HUES64 (cell line): ENCODE data around the gene PLBD2.

ENCODE experiments used
- H3K27ac ChIP-seq: 2 replicates; pipeline ENCODE4 v1.7.0; 2013; ENCODE audit warnings: low read depth, low read length, inconsistent platforms
- H3K27me3 ChIP-seq: 2 replicates; pipeline ENCODE4 v1.6.1; 2013; ENCODE audit warnings: mild to moderate bottlenecking, low read length; ENCODE audit not compliant: insufficient read depth
- H3K36me3 ChIP-seq: 2 replicates; pipeline ENCODE4 v1.6.1; 2013; ENCODE audit warnings: mild to moderate bottlenecking, low read length; ENCODE audit not compliant: insufficient read depth
- H3K4me1 ChIP-seq: 2 replicates; pipeline ENCODE4 v1.6.1; 2013; ENCODE audit warnings: mild to moderate bottlenecking, low read length, moderate library complexity; ENCODE audit not compliant: insufficient read depth
- H3K4me3 ChIP-seq: 2 replicates; pipeline ENCODE4 v1.5.1; 2013; ENCODE audit warnings: mild to moderate bottlenecking, low read length, moderate library complexity
- H3K9ac ChIP-seq: 2 replicates; pipeline ENCODE4 v1.6.1; 2013; ENCODE audit warnings: mild to moderate bottlenecking, low read depth, low read length
- H3K9me3 ChIP-seq: 2 replicates; pipeline ENCODE4 v1.6.1; 2013; ENCODE audit warnings: low read depth, low read length; ENCODE audit not compliant: insufficient read depth
- WGBS: fragments of 150-250, 120-280 bp; methylation state at CpG from one replicate; pipeline ENCODE4 v1.1.7; 2013; ENCODE audit warnings: missing lambda C conversion rate; 5-methylcytosine and 5-hydroxymethylcytosine counted together

Gene PLBD2

DNA sequence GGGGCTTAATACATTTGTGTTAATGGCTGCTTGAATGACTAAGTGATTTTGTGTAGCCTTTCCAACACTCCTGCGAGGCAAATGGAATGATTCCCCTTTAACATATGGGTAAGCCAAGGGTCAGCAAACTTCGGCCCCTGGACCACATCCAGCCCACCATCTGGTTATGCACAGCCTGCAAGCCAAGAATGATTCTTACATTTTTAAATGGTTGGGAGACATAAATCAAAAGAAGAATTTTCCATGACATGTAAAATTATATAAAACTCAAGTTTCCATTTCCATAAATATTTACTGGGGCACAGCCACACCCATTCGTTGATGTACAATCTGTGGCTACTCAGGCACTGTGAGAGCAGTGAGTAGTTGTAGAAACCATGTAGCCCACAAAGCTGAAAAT lies 32.5 kb upstream of the PLBD2 start:
- no peak overlapping the region for H3K27ac ChIP-seq
- 87% methylated on average over 3 of the region's 3 CpGs for WGBS
- H3K4me3 ChIP-seq = no peak overlapping the region
- no peaks in the 10 kb centered on the region for H3K27me3 ChIP-seq
- H3K4me1 ChIP-seq = no peaks in the 10 kb centered on the region
- no peaks in the 10 kb centered on the region for H3K9me3 ChIP-seq
- no peaks in the 10 kb centered on the region for H3K36me3 ChIP-seq
- H3K9ac ChIP-seq = no peak overlapping the region

DNA sequence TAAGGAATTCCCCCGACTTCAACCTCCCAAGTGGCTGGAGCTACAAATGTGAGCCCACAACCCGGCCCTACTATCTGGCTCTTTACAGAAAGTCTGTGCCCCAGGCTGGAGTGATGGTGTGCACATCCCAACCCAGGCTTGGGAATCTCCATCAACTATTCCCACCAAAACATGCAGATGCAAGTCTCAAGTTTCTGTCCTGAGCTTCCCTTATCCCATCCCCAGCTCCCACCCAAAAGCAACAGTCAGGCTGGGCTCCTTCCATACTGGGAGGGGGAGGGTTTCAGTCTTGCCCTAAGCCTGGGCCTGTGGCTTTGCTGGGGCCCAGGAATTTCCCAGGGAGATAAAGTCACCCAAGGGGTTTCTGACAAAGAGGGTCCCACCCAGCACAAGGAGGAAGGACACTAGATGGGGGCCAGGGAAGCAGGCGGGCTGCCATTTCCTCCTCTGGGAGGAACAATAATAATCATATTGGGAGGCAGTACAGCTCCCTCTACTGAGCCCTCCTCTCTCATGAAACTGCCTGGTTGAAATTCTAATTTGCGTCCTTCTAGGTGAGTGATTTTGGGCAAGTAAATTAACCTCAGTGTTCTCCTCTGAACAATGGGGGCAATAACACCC lies 31.5 kb upstream of the PLBD2 start:
- no peaks in the 10 kb centered on the region for H3K9me3 ChIP-seq
- H3K4me3 ChIP-seq = no peak overlapping the region
- WGBS = 84% methylated on average over 4 of the region's 4 CpGs
- no peaks in the 10 kb centered on the region for H3K27me3 ChIP-seq
- no peaks in the 10 kb centered on the region for H3K4me1 ChIP-seq
- H3K27ac ChIP-seq = no peak overlapping the region
- H3K36me3 ChIP-seq = peaks cover under 1% of the 10 kb centered on the region; the same call in 1 of the 2 replicates
- H3K9ac ChIP-seq = no peak overlapping the region

DNA sequence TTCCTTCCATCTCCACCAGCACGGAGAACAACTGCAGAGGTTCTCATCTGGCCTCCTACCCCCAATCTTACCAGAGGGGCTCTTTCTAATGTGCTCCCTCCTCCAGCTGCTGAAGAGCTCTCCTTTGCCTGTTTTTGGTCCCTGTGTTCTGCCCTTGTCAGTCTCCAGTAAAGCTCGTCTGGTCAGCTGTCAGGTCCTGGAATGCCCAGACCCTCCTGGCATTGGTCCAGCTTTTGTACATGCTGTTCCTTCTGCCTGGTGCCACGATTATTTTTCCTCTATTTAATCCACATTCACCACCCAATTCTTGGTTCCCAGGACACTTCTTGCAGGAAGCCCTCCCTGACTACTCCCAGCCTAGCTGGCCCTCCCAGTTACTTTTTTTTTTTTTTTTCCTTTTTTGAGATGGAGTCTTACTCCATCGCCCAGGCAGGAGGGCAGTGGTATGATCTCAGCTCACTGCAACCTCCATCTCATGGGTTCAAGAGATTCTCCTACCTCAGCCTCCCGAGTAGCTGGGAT lies 30.0 kb upstream of the PLBD2 start:
- Histone ChIP-seq H3K36me3 (peaks cover 9% of the 10 kb centered on the region; the same call in 1 of the 2 replicates), H3K27me3 (no peaks in the 10 kb centered on the region), H3K27ac (no peak overlapping the region), H3K4me1 (no peaks in the 10 kb centered on the region), H3K9ac (no peak overlapping the region), H3K9me3 (no peaks in the 10 kb centered on the region), H3K4me3 (no peak overlapping the region)
- WGBS = 85% methylated on average over 5 of the region's 5 CpGs

DNA sequence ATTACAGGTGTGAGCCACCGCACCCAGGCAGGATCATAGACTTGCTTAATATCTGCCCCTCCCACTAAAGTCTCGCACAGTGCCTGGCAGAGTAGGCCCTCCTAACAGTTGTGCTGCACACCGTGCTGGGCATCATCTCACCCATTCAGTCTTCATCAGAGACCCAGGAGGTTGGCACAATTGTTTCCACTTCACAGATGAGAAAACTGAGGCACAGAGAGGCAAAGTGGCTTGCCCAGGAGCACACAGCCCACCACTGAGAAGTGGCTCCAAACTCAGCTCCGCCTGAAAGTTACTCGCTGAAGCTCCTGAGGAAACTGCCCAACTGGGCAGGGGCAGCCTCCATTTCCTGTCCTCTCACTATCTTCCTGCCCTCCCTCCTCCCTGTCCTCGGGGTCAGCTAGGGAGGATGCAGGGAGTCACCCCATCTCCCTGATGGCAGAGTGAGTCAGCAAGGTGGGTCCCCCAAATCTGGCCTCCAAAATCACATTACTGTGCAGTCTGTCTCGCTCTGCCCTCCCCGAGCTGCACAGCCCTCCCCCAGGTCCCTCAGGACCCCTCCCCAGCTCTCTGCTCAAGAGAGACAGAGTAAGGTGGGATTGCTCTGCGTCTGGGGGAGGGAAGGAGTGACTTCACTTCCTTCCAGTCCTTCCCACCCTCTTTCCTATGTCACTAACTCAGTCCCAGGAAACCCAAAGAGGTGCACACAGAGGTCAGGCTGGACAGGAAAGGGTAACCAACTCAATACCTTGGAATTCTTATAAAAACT lies 29.2 kb upstream of the PLBD2 start:
- H3K36me3 ChIP-seq = peaks cover 9% of the 10 kb centered on the region; the same call in 1 of the 2 replicates

DNA sequence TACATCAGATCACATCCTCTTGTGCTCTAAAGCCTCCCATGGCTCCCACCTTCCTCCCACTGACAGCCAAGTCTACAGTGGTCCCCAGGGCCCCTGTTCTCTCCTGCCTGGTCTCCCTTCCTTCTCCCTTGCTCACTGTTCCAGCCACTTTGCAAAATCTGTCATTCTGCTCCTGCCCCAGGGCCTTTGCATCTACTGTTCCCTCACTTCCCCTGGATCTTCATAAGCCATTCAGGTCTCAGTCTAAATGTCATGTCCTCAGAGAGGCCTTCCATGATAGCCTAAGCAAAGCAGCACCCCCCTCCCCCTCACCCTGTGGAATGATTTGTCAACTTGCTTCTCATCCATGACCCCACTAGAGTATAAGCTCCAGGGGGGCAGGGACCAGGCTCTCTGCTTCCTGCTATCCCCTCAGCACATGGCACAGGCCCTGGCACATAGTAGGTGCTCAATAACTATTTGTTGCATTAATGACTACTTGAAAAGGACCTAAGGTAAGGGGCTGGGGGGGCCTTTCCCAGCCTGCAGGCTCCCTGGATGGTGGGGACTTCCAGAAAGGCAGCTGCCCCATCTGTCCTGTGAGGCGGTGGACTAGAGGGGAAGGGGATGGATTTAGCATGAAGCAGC lies 28.5 kb upstream of the PLBD2 start:
- 92% methylated on average over 1 of the region's 1 CpG for WGBS
- Histone ChIP-seq H3K4me3 (no peak overlapping the region), H3K36me3 (peaks cover 9% of the 10 kb centered on the region; the same call in 1 of the 2 replicates), H3K27ac (no peak overlapping the region), H3K9ac (no peak overlapping the region), H3K4me1 (no peaks in the 10 kb centered on the region), H3K9me3 (no peaks in the 10 kb centered on the region), H3K27me3 (peaks cover 11% of the 10 kb centered on the region)

More for the DNA sequence above, 29.2 kb upstream of the PLBD2 start:
- Histone ChIP-seq H3K27ac (no peak overlapping the region), H3K4me1 (no peaks in the 10 kb centered on the region), H3K27me3 (peaks cover 5% of the 10 kb centered on the region), H3K4me3 (no peak overlapping the region), H3K9me3 (no peaks in the 10 kb centered on the region), H3K9ac (no peak overlapping the region)
- 95% methylated on average over 8 of the region's 9 CpGs for WGBS

DNA sequence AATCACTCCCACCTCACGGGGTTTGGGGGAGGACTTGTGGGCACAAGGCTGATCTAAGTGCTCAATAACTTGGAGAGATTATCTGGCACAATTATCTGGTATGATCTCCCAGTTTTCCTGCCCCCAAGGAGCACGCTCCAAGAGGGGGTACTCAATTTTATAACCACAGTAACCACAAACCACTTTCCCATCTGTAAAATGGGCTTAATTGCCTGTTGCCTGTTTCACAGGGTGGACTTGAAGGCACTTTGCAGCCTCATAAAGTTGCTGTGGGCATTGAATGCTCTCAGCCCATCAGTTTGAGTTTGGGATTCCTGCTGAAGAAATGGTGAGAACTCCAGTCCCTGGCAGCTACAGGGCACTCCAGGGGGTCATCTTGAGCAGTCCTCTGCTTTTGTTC lies 27.9 kb upstream of the PLBD2 start:
- Histone ChIP-seq H3K27ac (no peak overlapping the region), H3K9me3 (no peaks in the 10 kb centered on the region), H3K4me1 (no peaks in the 10 kb centered on the region), H3K27me3 (peaks cover 11% of the 10 kb centered on the region), H3K36me3 (peaks cover 9% of the 10 kb centered on the region; the same call in 1 of the 2 replicates), H3K4me3 (no peak overlapping the region), H3K9ac (no peak overlapping the region)
- WGBS = 92% methylated on average over 2 of the region's 2 CpGs

DNA sequence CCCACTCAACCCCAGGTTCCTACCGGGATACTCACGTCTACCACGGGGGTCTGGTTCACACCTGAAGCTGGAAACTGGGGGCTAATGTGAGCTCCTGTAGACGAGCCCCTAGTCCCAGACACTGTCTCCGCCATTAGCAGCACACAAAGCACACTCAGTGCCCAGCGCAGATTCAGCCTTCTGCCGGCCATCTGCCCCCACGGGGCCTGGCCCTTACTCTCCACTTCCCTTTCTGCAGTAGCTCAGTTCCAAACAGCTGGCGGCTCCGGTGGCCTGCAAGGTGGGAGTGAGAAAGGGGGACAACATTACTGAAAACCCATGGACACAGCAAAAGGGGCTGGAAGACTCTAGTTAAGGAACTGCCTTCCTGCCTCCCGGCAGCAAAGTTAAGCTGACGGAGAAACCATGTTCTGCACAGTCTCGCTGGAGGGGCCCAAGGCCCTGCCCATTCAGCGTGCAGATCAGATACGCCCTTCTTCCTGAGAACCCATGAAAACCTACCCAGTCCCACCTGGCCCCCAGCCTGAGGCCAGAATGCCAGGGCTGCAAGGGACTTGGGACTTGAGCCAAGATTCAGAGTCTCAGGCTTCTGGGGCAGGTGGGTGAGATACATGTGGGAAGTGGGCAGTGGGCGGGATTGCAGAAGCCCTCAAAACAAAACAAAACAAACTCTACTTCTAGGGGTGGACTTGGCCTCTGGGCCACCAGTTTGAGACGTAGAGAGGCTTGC lies 25.5 kb upstream of the PLBD2 start:
- Histone ChIP-seq H3K9ac (no peak overlapping the region), H3K27me3 (peaks cover 11% of the 10 kb centered on the region), H3K4me3 (no peak overlapping the region)

DNA sequence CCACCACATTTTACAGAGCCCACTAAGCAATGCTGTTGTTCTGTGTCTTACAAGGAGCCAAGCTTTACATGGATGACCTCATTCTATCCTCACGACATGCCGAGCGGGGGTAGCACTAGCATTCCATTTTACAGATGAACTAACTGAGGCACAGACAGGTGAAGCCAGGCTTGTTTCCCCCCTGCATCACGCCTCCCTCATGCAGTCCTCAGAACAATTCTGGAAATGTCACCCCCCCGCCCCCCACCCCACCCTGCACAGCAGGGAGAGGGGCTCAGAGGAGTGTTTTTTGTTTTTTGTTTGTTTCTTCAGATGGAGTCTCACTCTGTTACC lies 25.0 kb upstream of the PLBD2 start:
- WGBS = 80% methylated on average over 4 of the region's 5 CpGs
- H3K27me3 ChIP-seq = peaks cover 11% of the 10 kb centered on the region
- H3K9ac ChIP-seq = no peak overlapping the region
- H3K4me3 ChIP-seq = no peak overlapping the region
- H3K36me3 ChIP-seq = peaks cover 9% of the 10 kb centered on the region; the same call in 1 of the 2 replicates
- no peaks in the 10 kb centered on the region for H3K9me3 ChIP-seq
- H3K27ac ChIP-seq = no peak overlapping the region
- no peaks in the 10 kb centered on the region for H3K4me1 ChIP-seq

More for the DNA sequence above, 25.5 kb upstream of the PLBD2 start:
- Histone ChIP-seq H3K36me3 (peaks cover 9% of the 10 kb centered on the region; the same call in 1 of the 2 replicates), H3K27ac (no peak overlapping the region), H3K4me1 (no peaks in the 10 kb centered on the region), H3K9me3 (no peaks in the 10 kb centered on the region)
- 89% methylated on average over 17 of the region's 17 CpGs for WGBS

DNA sequence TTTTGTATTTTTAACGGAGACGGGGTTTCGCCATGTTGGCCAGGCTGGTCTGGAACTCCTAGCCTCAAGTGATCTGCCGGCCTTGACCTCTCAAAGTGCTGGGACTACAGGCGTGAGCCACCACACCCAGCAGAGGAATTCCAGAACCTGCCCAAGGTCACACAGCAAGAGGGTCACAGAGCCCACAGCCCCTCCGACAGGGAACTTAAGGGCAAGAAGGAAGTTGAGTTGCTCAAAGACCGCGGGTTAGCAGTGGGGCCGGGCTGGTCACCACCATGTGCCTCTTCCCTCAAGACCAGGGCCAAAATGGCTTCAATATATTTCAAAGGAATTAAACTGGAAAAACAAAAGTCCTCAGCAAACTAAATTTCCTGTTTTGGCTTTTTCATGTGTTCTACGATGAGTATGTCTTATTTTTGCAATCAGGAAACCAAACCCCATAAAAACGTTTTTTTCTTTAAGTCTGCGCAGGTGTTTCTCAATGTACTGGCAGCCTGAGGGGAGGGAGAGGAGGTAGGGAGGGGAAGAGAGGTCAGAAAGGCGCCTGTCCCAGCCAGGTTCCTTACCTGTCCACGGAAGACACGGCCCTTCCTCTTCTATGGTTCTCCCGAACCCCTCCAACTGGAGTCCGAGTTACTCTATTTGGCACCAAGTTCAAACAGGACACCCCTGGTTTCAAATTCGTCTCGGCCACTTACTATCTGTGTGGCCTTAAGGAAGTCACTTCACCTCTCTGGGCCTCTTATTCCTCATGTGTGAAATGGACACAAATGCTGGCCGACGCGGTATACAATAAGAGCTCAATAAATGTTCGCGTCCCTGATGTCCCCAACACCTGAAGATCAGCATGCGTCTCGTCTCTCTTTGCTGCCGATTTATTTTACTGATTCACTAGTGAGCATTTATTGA lies 24.3 kb upstream of the PLBD2 start:
- H3K27ac ChIP-seq = no peak overlapping the region
- H3K9ac ChIP-seq = peak overlapping the region; percentile 79
- 44% methylated on average over 27 of the region's 27 CpGs for WGBS
- H3K4me1 ChIP-seq = no peaks in the 10 kb centered on the region
- no peaks in the 10 kb centered on the region for H3K9me3 ChIP-seq
- peak overlapping the region; percentile 74 for H3K4me3 ChIP-seq
- H3K36me3 ChIP-seq = peaks cover 9% of the 10 kb centered on the region; the same call in 1 of the 2 replicates
- H3K27me3 ChIP-seq = peaks cover 11% of the 10 kb centered on the region
